HG02623 (cell line): ENCODE measurements around the gene RGS7BP.
"Not testable (repeated sequence)": the region's sequence is repeated elsewhere in the genome, so short reads cannot be mapped to it uniquely, and the experiment has no call there.

Experiments used
- ATAC-seq: cut with Tn5 transposase; IDR thresholded peaks from one replicate; pipeline ENCODE4 v1.9.1; 2021; ENCODE audit warnings: moderate library complexity; ENCODE audit not compliant: unreplicated experiment

Gene RGS7BP

GRCh38 chr5:64557911-64558310 lies 52.1 kb downstream of the RGS7BP start:
- no peak for ATAC-seq

GRCh38 chr5:64558641-64559040 lies 52.8 kb downstream of the RGS7BP start:
- not testable (repeated sequence) for ATAC-seq

- ATAC-seq: no peak
Measured at GRCh38 chr5:64566310-64566916, 60.6 kb downstream of the RGS7BP start.

GRCh38 chr5:64569858-64570257 lies 64.0 kb downstream of the RGS7BP start:
- ATAC-seq: no peak

- no peak for ATAC-seq
Measured at GRCh38 chr5:64570395-64570996, 64.7 kb downstream of the RGS7BP start.

GRCh38 chr5:64575561-64575960 lies 69.7 kb downstream of the RGS7BP start:
- no peak for ATAC-seq

GRCh38 chr5:64576250-64576649 lies 70.4 kb downstream of the RGS7BP start:
- ATAC-seq: no peak

GRCh38 chr5:64585646-64586045 lies 79.8 kb downstream of the RGS7BP start:
- no peak for ATAC-seq

GRCh38 chr5:64587370-64587769 lies 81.6 kb downstream of the RGS7BP start:
- no peak for ATAC-seq

- no peak for ATAC-seq
Measured at GRCh38 chr5:64592730-64593341, 87.0 kb downstream of the RGS7BP start.

GRCh38 chr5:64594025-64594424 lies 88.2 kb downstream of the RGS7BP start:
- ATAC-seq: no peak

- no peak for ATAC-seq
Measured at GRCh38 chr5:64594601-64595000, 88.8 kb downstream of the RGS7BP start.

GRCh38 chr5:64595031-64595855 lies 89.4 kb downstream of the RGS7BP start:
- no peak for ATAC-seq

- ATAC-seq: no peak
Measured at GRCh38 chr5:64599226-64599625, 93.4 kb downstream of the RGS7BP start.

GRCh38 chr5:64603676-64604075 lies 97.9 kb downstream of the RGS7BP start:
- ATAC-seq: no peak

- ATAC-seq: no peak
Measured at GRCh38 chr5:64606926-64607325, 101.1 kb downstream of the RGS7BP start.

- no peak for ATAC-seq
Measured at GRCh38 chr5:64612344-64612961, 106.6 kb downstream of the RGS7BP start.

- peak; percentile 64 for ATAC-seq
Measured at GRCh38 chr5:64615895-64616294, 110.1 kb downstream of the RGS7BP start.

GRCh38 chr5:64619609-64620008 lies 113.8 kb downstream of the RGS7BP start:
- no peak for ATAC-seq

- peak; percentile 50 for ATAC-seq
Measured at GRCh38 chr5:64622991-64623390, 117.2 kb downstream of the RGS7BP start.

- ATAC-seq: no peak
Measured at GRCh38 chr5:64625678-64626077, 119.9 kb downstream of the RGS7BP start.
